GM19023 (cell line): ENCODE results near the gene SLC2A9.
"Not testable (repeated sequence)": the region's sequence is repeated elsewhere in the genome, so short reads cannot be mapped to it uniquely, and the experiment has no call there.

Source experiments
- ATAC-seq: cut with Tn5 transposase; IDR thresholded peaks from one replicate; pipeline ENCODE4 v1.9.1; 2021; ENCODE audit warnings: mild to moderate bottlenecking, moderate library complexity; ENCODE audit not compliant: unreplicated experiment

The SLC2A9 gene

DNA sequence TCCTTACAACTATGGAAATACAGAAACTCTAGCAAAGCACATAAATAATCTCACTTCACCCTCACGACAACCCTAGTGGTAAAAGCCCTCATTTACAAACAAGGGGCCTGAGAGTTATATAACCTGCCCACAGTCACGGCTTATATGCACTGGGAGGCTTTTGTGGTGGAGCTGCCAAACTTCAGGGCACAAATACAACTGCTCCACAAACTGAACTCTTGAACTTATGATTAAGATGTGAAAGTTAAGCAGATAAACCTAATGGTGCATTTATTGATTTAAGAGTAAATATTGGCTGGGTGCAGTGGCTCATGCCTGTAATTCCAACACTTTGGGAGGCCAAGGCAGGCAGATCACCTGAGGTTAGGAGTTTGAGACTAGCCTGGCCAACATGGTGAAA is 19.0 kb downstream of the SLC2A9 start:
- ATAC-seq = no peak

DNA sequence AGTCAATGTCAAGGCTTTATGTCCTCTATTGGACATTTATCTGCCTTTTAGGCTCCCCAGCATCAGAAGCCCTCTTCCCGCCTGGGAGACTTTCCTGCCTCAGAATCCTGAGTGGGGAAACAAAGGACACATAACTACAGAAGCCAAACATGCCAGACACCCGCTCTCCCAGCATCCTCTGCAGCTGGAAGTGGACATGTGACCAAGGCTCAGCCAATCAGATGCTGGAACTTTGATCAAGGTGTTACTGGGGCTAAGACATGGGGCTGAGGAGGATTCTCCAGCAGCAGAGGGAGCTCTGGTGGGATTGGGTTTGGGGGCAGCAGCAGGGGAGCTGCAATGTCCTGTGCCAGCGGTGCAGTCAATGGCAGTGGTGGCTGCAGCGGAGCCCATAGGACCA is 19.5 kb downstream of the SLC2A9 start:
- ATAC-seq = no peak

DNA sequence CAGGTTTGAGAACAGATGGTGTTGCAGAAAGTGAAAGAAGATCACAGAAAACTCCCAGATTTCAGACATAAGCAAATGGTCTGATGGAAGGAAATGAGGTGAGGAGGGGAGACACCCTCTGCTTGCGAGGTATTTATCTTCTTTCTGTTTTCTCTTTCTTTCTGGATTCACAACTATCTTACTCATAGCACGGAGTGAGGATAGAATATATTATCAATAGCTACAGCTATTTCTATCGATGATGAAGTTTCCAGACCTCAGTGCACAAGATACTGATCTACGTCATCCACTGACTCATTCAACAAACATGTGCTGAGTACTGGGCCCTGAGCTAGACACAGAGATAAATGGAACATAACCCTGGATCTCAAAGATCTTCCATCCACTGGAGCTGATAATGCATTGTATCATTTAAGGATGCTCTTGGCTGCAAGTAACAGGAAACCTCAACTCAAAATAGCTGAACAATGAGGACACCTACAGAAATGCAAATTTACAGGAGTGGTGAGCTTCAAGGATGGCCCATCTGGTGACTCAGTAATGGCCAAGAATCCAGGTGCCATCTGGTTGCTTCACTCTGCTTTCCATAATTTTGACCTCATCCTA is 21.2 kb downstream of the SLC2A9 start:
- ATAC-seq = peak; percentile 61

DNA sequence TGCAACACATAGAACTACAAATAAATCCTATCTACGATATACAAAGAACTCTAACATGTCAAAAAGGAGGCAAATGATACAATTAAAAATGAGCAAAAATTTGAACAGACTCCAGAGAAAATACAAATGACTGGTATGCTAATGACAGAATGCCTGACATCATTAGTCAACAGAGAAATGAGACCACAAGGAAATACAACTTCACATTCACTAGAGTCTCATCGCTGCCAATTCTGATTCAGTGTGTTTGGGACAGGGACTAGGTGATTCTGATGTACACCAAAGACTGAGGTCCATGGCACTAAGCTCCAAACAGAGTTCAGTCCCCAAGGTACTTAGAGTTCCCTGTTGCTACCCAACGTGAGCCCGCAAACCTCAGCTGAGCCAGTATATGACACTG is 23.4 kb downstream of the SLC2A9 start:
- no peak for ATAC-seq

DNA sequence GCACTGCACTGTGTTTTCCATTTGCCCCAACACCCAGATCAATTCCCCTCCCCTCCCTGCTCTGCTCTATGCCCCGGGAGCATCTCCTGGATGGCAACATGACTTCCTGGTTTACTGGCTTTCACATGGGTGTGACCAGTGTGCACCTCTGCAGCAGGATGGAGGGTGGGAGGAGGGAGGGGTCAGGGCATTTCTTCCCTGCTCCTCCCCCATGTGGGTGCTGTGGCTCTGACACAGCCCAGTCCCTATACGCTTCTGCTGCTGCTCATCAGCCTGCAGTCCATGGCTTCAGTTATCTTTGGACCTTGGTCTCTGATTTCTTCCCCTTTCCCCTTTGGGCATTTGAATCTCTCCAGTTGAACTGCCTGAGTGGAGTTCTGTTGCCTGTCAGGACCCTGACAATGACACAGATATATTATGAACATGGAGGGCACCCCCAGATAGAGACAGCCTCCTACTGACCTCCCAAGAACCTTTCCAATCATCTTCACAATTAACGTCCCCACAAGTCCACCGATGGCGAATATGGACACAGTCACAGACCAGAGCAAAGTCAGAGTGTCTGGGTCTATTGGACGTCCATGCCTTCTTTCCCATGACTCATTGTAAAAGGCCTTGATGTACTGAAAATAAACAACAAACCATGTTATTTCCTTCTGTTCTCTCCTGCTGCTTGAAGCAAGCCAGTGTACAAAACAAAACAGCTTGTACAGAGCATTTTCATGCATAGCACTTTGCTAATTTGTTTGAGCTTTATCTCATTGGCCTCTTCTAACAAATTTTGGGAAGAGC is 24.8 kb downstream of the SLC2A9 start:
- ATAC-seq = no peak

DNA sequence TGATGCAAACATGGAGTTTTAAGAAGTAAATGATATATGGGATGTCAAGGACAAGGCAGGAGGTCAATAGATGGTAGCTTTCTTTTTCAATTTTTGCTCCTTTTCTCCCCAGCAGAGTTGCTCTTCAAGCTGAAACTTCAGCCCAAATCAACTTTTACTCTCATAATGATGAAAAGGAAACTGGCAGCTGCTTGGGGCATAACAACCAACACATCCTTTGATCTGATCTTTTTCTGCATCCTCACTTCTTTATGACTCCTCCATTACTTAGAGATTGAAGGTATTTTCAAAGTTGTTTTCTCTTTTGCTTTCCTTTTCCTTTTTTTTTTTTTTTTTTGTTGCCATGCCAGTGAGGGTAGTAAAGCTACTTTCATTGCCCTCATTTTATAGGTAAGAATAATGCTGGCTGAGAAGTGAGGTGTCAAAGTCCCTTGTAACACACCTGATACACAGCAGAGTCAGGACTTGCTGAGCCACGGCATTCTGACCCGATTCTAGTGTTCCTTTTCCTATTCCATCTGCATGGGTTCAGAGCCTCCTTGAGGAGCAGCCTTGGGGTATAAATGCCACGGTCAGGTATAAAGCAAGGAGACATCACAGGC is 26.9 kb downstream of the SLC2A9 start:
- peak; percentile 68 for ATAC-seq

DNA sequence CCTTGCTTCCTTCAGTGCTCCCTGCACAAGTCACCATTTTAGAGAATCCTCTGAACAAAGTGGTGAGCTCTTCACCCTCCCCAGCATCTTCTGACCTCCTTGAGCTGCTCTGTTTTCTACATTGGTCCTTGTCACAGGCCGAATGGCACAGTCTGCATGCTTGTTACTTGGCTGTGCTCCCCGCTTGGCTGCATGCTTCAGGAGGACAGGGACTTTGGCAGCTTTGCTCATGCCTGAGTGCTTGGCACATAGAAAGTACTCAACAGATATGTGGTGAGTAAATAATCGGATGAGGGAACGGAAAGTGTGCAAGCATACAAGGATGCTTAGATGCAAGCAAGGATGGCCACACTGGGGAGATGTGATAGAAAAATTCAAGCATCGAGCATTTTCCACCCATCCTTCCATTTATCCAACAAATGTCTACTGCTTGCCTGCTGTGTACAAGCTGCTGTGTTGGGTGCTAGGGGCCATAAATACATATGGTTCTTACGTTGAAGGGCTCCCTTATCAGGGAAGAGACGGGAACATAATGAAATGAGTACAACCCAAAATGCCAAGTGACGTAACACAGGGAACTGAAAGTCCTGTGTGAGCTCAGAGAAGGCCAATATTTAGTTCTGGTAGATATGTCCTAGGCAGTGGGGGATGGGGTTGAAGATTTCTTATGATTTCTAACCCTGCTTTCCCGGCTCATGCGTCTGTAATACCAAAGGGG is 31.2 kb downstream of the SLC2A9 start:
- ATAC-seq = no peak

DNA sequence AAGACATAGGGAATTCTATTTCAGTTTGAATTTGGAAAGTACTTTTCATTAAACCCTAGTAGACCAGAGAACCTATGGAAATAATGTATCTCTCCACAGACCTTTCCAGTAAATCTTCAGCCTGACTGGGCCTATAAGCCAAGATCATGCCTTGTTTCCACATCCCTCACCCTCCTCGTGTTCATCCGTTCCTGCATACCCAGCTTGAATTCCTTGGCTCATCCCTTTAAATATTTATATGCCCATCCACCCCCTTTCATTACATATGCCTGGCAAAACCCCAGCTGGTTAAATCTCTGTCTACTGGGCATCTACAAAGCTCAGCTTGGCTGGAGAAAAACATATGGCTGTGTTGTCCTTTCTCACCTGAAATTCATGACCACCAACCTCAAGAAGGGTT is 32.4 kb downstream of the SLC2A9 start:
- ATAC-seq = no peak

DNA sequence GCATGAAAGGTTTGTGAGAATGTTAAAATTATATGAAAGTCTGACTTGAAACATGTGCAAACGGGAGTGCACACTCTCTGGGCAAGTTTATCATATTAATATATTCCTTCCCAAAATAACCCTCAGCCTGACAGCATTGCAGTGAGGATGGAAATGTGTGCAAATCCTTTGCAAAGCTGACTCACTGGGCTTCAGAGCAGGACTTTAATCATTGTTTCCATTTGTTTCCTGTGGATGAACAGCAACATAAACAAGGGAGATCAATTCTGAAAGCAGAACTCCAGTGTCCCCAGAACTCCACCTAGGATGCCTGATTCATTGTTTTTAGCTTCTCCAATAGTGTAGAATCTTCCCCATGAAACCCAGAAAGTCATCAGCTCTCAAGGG is 32.9 kb downstream of the SLC2A9 start:
- no peak for ATAC-seq

DNA sequence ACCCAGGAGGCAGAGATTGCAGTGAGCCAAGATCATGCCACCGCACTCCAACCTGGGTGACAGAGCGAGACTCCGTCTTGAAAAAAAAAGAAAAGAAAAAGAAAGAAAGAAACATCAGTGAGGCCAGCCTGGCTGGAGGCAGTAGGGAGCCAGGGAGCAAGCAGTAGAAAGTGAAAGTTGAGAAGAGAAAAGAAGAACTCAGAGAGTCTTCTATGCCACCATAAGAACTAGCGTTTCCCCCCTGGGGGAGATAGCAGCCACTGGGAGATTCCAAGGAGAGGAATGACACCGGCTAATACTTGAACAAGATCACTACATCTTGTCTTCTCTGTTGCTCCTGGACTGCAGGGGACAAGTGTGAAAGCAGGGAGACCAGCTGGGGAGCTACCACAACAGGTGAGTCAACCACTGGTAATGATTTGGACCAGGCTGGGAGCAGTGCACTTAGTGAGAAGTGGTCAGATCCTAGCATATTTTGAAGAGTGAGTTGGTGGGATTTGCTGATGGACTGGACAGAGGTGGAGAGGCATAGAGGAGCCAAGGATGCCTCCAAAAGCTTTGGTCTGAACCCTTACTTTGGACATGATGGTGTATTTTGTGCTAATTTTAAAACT is 33.4 kb downstream of the SLC2A9 start:
- peak; percentile 49 for ATAC-seq

DNA sequence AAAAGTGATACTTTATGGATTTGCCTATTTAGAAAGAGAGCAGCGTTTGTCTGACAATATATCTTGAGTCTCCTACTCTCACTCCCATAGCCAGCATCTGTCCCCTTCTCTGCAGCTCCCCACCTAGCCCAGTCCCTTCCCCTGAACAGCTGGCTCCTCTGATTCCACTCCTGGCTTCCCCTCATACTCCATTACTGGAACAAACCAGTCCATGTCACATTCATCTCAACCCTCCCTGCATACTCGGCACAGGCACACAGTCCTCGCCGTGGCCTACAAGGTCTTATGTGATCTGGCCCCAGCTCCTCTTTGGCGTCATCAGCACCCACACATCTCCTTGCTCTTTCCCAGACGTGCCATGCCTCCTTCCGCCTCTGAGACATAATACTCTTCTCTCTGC is 36.7 kb downstream of the SLC2A9 start:
- ATAC-seq = no peak

DNA sequence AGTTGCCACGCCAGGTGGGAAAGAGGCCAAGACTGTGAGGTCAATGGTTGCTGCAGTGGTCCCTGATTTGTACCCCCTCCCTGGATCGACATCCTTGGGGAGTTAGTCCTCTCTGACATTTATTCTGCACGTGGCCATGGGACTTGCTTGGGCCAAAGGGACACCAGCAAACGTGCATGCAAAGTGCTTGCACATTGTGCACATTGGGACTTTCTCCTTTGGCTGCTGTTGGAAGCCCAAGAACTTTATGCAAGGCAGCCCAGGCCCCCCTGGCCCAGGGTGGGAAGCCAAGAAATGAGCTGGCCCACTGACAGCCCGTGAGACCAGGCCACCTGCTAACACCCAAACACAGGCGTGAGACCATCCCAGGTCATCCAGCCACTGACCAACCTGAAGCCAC is 38.1 kb downstream of the SLC2A9 start:
- no peak for ATAC-seq

DNA sequence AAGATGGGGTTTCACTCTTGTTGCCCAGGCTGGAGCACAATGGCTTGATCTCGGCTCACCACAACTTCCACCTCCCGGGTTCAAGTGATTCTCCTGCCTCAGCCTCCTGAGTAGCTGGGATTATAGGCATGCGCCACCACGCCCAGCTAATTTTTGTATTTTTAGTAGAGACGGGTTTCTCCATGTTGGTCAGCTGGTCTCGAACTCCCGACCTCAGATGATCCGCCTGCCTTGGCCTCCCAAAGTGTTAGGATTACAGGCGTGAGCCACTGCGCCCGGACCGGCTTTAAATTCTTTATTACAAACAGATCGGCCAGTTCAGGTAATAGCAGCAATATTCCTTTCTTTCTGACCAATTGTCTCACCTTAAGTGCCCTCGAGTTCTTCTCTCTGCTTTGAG is 39.4 kb downstream of the SLC2A9 start:
- ATAC-seq = not testable (repeated sequence)

DNA sequence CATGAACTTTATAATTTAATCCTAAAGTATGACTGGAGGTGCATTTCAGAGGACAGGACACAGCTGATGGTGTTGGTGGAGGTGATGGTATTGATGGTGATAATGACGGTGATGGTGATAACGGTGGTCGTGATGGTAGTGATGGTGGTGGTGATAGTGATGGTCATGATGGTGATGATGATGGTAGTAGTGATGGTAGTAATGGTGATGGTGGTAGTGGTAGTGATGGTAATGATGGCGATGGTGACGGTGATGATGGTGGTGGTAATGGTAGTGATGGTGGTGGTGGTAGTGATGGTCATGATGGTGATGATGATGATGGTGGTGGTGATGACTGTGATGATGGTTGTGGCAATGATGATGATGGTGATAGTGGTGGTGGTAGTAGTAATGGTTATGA is 40.4 kb downstream of the SLC2A9 start:
- ATAC-seq = no peak

DNA sequence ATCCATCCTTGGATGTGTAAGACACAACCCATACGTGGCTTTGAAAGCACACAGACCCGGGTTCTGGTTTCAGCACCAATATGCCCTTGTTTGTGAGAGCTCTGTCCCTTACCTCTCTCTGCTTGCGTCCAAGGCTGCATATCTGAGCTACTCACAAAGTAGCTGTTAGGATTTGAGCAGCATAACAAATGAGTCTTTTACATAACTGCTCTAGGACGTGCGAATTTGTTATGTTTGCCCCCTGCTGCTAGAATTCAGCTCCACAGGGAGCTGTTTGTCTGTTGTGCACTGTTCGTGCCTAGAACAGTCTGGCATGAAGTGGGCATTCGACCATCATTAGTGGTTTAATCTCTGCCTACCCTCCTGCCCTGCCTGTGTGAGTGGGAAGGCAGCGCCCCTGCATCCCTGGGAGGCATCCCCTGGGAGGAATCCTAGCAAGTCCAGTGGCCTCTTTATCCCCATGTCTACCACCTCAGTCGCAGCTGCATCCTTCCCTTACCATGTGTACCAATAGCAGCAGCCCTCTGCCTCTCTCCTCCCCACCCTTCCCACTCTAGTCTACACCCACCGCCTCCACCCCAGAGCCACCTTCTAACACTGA is 42.1 kb downstream of the SLC2A9 start:
- ATAC-seq = no peak

DNA sequence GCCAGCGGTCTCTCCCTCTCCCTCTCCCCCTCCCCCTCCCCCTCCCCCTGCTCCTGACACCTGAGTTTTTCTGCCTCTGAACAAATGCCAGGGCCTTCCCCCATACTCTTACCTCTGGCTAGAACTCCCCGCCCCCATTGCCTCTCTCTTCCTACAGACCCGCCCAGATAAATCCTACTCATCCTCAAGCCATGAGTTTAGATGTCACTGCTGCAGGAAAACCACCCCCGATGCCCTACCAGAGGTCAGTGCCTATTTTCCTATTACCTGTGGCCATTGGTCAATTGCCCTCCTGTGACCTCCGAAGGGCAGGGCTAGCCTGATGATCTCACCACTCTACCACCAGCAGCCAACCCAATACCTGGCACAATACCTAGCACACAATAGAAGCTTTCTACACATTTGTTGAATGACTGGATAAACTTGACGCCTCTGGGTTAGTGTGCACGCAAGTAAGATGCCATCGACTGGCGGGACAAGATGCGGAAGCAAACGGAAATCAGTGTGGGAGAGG is 43.7 kb downstream of the SLC2A9 start:
- ATAC-seq = no peak

DNA sequence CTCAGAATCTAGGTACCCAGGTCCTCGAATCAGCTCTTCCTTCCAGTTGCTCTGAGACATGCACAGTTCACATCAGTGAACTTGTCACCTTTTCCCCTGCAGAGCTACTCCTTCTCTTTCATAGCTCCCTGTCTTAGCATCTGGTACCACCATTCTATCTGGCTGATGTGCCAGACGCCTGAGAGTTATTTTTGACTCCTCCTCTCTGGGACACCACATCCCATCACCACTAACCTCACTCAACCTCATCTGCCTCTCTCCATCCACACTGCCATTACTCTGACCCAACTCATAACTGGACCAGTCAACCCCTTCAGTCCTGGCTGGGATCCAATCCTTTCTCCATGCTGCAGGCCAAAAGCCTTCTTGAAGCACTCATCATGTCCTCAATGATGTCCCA is 44.5 kb downstream of the SLC2A9 start:
- ATAC-seq = no peak

DNA sequence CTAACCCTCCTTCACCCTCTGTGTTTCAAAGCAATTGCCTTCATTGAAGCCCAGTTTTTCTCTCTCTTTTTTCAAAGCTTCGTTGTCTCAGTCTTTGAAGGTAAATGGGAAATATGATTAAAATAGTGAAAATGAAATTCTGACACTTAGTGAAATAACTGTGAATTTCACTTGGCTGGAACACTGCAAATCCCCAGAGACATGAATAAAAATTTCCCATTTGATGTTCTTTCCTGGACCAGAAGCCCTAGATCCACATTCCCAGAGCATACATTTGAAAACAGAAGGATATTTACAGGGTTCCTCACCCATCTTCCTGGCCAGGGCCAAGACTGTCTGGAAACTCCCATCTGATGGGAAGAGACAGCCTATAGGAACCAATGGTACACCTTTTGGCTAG is 45.0 kb downstream of the SLC2A9 start:
- ATAC-seq = no peak

DNA sequence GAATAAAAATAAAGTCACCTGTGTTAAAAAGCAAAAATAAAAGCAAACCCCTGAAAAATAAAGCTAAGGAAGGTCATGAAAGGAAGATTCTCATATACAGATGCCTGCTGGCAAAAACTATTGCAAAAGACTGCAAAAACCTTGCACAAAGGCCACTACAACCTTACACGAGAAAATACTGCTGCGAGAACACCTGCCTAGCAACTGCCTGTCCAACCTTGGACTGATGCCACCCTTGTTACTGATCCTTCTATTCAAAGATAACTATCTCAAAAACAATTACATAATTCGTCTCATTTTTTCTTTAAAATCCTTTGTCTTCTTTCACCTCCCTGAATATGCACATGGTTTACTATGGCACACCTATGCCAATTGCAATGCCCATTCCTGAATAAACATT is 49.6 kb downstream of the SLC2A9 start:
- no peak for ATAC-seq

DNA sequence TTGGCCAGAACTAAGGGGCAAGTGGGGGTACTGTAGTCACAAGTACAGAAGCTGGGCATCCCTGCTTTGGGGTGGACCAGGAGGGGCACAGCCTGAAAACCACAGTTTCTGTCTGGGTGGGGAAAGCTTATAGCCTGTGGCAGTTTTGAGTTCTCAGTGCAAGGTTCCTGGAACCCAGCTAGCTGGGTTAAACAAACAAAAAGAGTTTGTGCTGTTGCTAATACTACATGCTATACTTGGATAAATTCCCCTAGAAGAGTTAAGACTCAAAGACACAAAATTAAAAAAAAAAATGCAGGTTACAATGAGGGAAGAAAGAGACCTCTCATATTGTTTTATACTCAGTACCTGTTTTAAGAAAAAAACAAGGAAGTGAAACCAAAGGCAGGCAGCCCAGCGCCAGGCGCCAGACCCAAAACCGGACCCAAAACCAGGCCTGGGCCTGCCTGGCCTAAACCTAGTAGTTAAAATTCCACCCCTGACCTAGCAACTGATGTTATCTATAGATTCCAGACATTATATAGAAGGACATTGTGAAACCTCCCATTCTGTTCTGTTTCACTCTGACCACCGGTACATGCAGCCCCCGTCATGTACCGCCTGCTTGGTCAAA is 50.8 kb downstream of the SLC2A9 start:
- ATAC-seq = peak; percentile 87
